ENCODE measurements around the gene LIPT1. TPM values are rescaled to one million over a fixed set of nuclear protein-coding genes. Genes with fewer than 3 reads are reported as not detected.
A peak's percentile ranks its signal among the peaks of the same experiment; 100 is the strongest.

LIPT1 gene
- total and polyA plus RNA-seq, 5 donors from 2014 or later: 11.5 to 27.4 (median 24.5) TPM

GRCh38 chr2:99180755-99181623 lies 26.2 kb downstream of the LIPT1 start, which contains the start of the genes MITD1 and MRPL30:
MITD1 (minus strand) TSS chr2:99181058; CDS start chr2:99180981, 77 bp downstream.
MRPL30 (plus strand) TSS chr2:99181184; CDS start chr2:99186204, 5,020 bp downstream.
- H3K27ac ChIP-seq (ENCODE audit: insufficient read depth, low read length, poor library complexity, severe bottlenecking): peak within 1 kb of the TSS; percentile 90
- Mint-ChIP-seq H3K36me3 (peaks cover 13% of the 10 kb centered on the region), H3K4me3 (peak within 1 kb of the TSS; percentile 94 to 100 (median 98)), H3K27ac (peak within 1 kb of the TSS; percentile 97 to 100 (median 100)), H3K27me3 (no peaks in the 10 kb centered on the region), H3K9me3 (no peaks in the 10 kb centered on the region), H3K4me1 (peaks cover 34 to 84% (median 54%) of the 10 kb centered on the region in 4 donors)
- DNase-seq (peak; percentile 88 to 96 (median 93)), ATAC-seq (ENCODE audit: low read depth in 2 of 2) (peak; percentile 92 to 96)
- H3K9me3 ChIP-seq (ENCODE audit: control insufficient read depth in 2 of 2, low read length in 2 of 2): no peaks in the 10 kb centered on the region
- H3K27me3 ChIP-seq (ENCODE audit: control insufficient read depth, insufficient read depth, low read length): no peaks in the 10 kb centered on the region
- peaks cover 47% of the 10 kb centered on the region for H3K4me1 ChIP-seq (ENCODE audit: control insufficient read depth, insufficient read depth, low read length, poor library complexity, severe bottlenecking)
- H3K36me3 ChIP-seq (ENCODE audit: control insufficient read depth, insufficient read depth, low read length): peaks cover 4% of the 10 kb centered on the region
- peak within 1 kb of the TSS; percentile 98 for H3K4me3 ChIP-seq (ENCODE audit: low read depth, low read length)

GRCh38 chr2:99181624-99182000 lies 26.8 kb downstream of the LIPT1 start:
- Mint-ChIP-seq H3K27me3 (no peaks in the 10 kb centered on the region), H3K36me3 (peaks cover 13% of the 10 kb centered on the region), H3K4me3 (peak overlapping the region; percentile 94 to 100 (median 98)), H3K9me3 (no peaks in the 10 kb centered on the region), H3K4me1 (peaks cover 34 to 81% (median 53%) of the 10 kb centered on the region in 4 donors), H3K27ac (peak overlapping the region; percentile 97 to 100 (median 100))
- Histone ChIP-seq H3K4me1 (ENCODE audit: control insufficient read depth, insufficient read depth, low read length, poor library complexity, severe bottlenecking) (peaks cover 47% of the 10 kb centered on the region), H3K27ac (ENCODE audit: insufficient read depth, low read length, poor library complexity, severe bottlenecking) (peak overlapping the region; percentile 90), H3K4me3 (ENCODE audit: low read depth, low read length) (peak overlapping the region; percentile 98), H3K27me3 (ENCODE audit: control insufficient read depth, insufficient read depth, low read length) (no peaks in the 10 kb centered on the region), H3K36me3 (ENCODE audit: control insufficient read depth, insufficient read depth, low read length) (peaks cover 2% of the 10 kb centered on the region), H3K9me3 (ENCODE audit: control insufficient read depth in 2 of 2, low read length in 2 of 2) (no peaks in the 10 kb centered on the region)
- peak in 1 of 3 donors; percentile 28 for DNase-seq
- no peak for ATAC-seq (ENCODE audit: low read depth in 2 of 2)

- no peaks in the 10 kb centered on the region for H3K27me3 Mint-ChIP-seq
- peaks cover 10% of the 10 kb centered on the region for H3K36me3 Mint-ChIP-seq
- Histone ChIP-seq H3K27me3 (ENCODE audit: control insufficient read depth, insufficient read depth, low read length) (no peaks in the 10 kb centered on the region), H3K36me3 (ENCODE audit: control insufficient read depth, insufficient read depth, low read length) (peaks cover 2% of the 10 kb centered on the region), H3K4me1 (ENCODE audit: control insufficient read depth, insufficient read depth, low read length, poor library complexity, severe bottlenecking) (peaks cover 45% of the 10 kb centered on the region), H3K27ac (ENCODE audit: insufficient read depth, low read length, poor library complexity, severe bottlenecking) (no peak overlapping the region), H3K9me3 (ENCODE audit: control insufficient read depth in 2 of 2, low read length in 2 of 2) (no peaks in the 10 kb centered on the region), H3K4me3 (ENCODE audit: low read depth, low read length) (no peak overlapping the region)
- DNase-seq (no peak), ATAC-seq (ENCODE audit: low read depth in 2 of 2) (no peak)
- peak overlapping the region in 1 of 3 donors; percentile 17 for H3K27ac Mint-ChIP-seq
- peaks cover 29 to 75% (median 46%) of the 10 kb centered on the region in 4 donors for H3K4me1 Mint-ChIP-seq
- no peaks in the 10 kb centered on the region for H3K9me3 Mint-ChIP-seq
- H3K4me3 Mint-ChIP-seq: peak overlapping the region; percentile 3 to 76 (median 34)
Measured at GRCh38 chr2:99183025-99183424, 28.3 kb downstream of the LIPT1 start.

- Mint-ChIP-seq H3K36me3 (peaks cover 9% of the 10 kb centered on the region), H3K4me3 (no peak overlapping the region), H3K9me3 (no peaks in the 10 kb centered on the region), H3K27me3 (no peaks in the 10 kb centered on the region), H3K4me1 (peaks cover 23 to 61% (median 35%) of the 10 kb centered on the region in 4 donors), H3K27ac (no peak overlapping the region)
- peaks cover 27% of the 10 kb centered on the region for H3K4me1 ChIP-seq (ENCODE audit: control insufficient read depth, insufficient read depth, low read length, poor library complexity, severe bottlenecking)
- ATAC-seq (ENCODE audit: low read depth in 2 of 2) (no peak), DNase-seq (no peak)
- H3K36me3 ChIP-seq (ENCODE audit: control insufficient read depth, insufficient read depth, low read length): peaks cover 15% of the 10 kb centered on the region
- H3K27me3 ChIP-seq (ENCODE audit: control insufficient read depth, insufficient read depth, low read length): no peaks in the 10 kb centered on the region
- no peaks in the 10 kb centered on the region for H3K9me3 ChIP-seq (ENCODE audit: control insufficient read depth in 2 of 2, low read length in 2 of 2)
- H3K4me3 ChIP-seq (ENCODE audit: low read depth, low read length): no peak overlapping the region
- no peak overlapping the region for H3K27ac ChIP-seq (ENCODE audit: insufficient read depth, low read length, poor library complexity, severe bottlenecking)
Measured at GRCh38 chr2:99184811-99185210, 30.0 kb downstream of the LIPT1 start.

- H3K4me1 Mint-ChIP-seq: peaks cover 17 to 50% (median 37%) of the 10 kb centered on the region in 4 donors
- Histone ChIP-seq H3K36me3 (ENCODE audit: control insufficient read depth, insufficient read depth, low read length) (peaks cover 30% of the 10 kb centered on the region), H3K27me3 (ENCODE audit: control insufficient read depth, insufficient read depth, low read length) (no peaks in the 10 kb centered on the region), H3K9me3 (ENCODE audit: control insufficient read depth in 2 of 2, low read length in 2 of 2) (no peaks in the 10 kb centered on the region), H3K27ac (ENCODE audit: insufficient read depth, low read length, poor library complexity, severe bottlenecking) (no peak overlapping the region), H3K4me3 (ENCODE audit: low read depth, low read length) (no peak overlapping the region), H3K4me1 (ENCODE audit: control insufficient read depth, insufficient read depth, low read length, poor library complexity, severe bottlenecking) (peaks cover 10% of the 10 kb centered on the region)
- no peaks in the 10 kb centered on the region for H3K9me3 Mint-ChIP-seq
- no peak for ATAC-seq (ENCODE audit: low read depth in 2 of 2)
- no peaks in the 10 kb centered on the region for H3K27me3 Mint-ChIP-seq
- H3K27ac Mint-ChIP-seq: no peak overlapping the region
- H3K36me3 Mint-ChIP-seq: peaks cover 18% of the 10 kb centered on the region
- no peak overlapping the region for H3K4me3 Mint-ChIP-seq
- no peak for DNase-seq
Measured at GRCh38 chr2:99187011-99187410, 32.2 kb downstream of the LIPT1 start.

GRCh38 chr2:99188357-99188756 lies 33.6 kb downstream of the LIPT1 start:
- no peak overlapping the region for H3K27ac ChIP-seq (ENCODE audit: insufficient read depth, low read length, poor library complexity, severe bottlenecking)
- Mint-ChIP-seq H3K4me1 (peaks cover 17 to 38% (median 32%) of the 10 kb centered on the region in 4 donors), H3K27ac (no peak overlapping the region), H3K36me3 (peaks cover 28% of the 10 kb centered on the region), H3K4me3 (no peak overlapping the region), H3K9me3 (peaks cover 0 to 2% (median 0%) of the 10 kb centered on the region in 7 donors), H3K27me3 (no peaks in the 10 kb centered on the region)
- DNase-seq (no peak), ATAC-seq (ENCODE audit: low read depth in 2 of 2) (no peak)
- peaks cover 36% of the 10 kb centered on the region for H3K36me3 ChIP-seq (ENCODE audit: control insufficient read depth, insufficient read depth, low read length)
- H3K27me3 ChIP-seq (ENCODE audit: control insufficient read depth, insufficient read depth, low read length): no peaks in the 10 kb centered on the region
- H3K9me3 ChIP-seq (ENCODE audit: control insufficient read depth in 2 of 2, low read length in 2 of 2): no peaks in the 10 kb centered on the region
- H3K4me3 ChIP-seq (ENCODE audit: low read depth, low read length): no peak overlapping the region
- no peaks in the 10 kb centered on the region for H3K4me1 ChIP-seq (ENCODE audit: control insufficient read depth, insufficient read depth, low read length, poor library complexity, severe bottlenecking)

- Mint-ChIP-seq H3K36me3 (peaks cover 37% of the 10 kb centered on the region), H3K27me3 (no peaks in the 10 kb centered on the region), H3K4me1 (peaks cover 9 to 24% (median 21%) of the 10 kb centered on the region in 4 donors), H3K27ac (peak overlapping the region in 1 of 3 donors; percentile 36), H3K9me3 (peaks cover 0 to 2% (median 0%) of the 10 kb centered on the region in 7 donors), H3K4me3 (no peak overlapping the region)
- Histone ChIP-seq H3K4me1 (ENCODE audit: control insufficient read depth, insufficient read depth, low read length, poor library complexity, severe bottlenecking) (no peaks in the 10 kb centered on the region), H3K4me3 (ENCODE audit: low read depth, low read length) (no peak overlapping the region), H3K27ac (ENCODE audit: insufficient read depth, low read length, poor library complexity, severe bottlenecking) (no peak overlapping the region), H3K36me3 (ENCODE audit: control insufficient read depth, insufficient read depth, low read length) (peaks cover 51% of the 10 kb centered on the region), H3K9me3 (ENCODE audit: control insufficient read depth in 2 of 2, low read length in 2 of 2) (no peaks in the 10 kb centered on the region), H3K27me3 (ENCODE audit: control insufficient read depth, insufficient read depth, low read length) (no peaks in the 10 kb centered on the region)
- DNase-seq: no peak
- no peak for ATAC-seq (ENCODE audit: low read depth in 2 of 2)
Measured at GRCh38 chr2:99190548-99190947, 35.8 kb downstream of the LIPT1 start.

Measured in CD4-positive, CD25-positive, alpha-beta regulatory T cell (primary cell).